Measurements from ENCODE around the gene TSPAN9. TPM values are rescaled to one million over a fixed set of nuclear protein-coding genes. Genes with fewer than 3 reads are reported as not detected.

The TSPAN9 gene
- total RNA-seq, 4 donors from 2014 or later: 15.7 to 32.6 (median 26.2) TPM

GRCh38 chr12:3164454-3165077, 87.4 kb downstream of the TSPAN9 start:
- DNase-seq (ENCODE audit: low spot score in 2 of 2): no peak

GRCh38 chr12:3165078-3165980, 88.2 kb downstream of the TSPAN9 start:
- Histone ChIP-seq H3K27ac (no peak overlapping the region), H3K36me3 (no peaks in the 10 kb centered on the region), H3K4me1 (peaks cover 0 to 15% (median 0%) of the 10 kb centered on the region in 4 donors), H3K4me3 (no peak overlapping the region), H3K9me3 (no peaks in the 10 kb centered on the region), H3K27me3 (no peaks in the 10 kb centered on the region)
- DNase-seq (ENCODE audit: low spot score in 2 of 2): no peak
- no peak for TF ChIP-seq EP300 (IDR thresholded peaks at IDR 0.05)
- TF ChIP-seq, protein P1, sequence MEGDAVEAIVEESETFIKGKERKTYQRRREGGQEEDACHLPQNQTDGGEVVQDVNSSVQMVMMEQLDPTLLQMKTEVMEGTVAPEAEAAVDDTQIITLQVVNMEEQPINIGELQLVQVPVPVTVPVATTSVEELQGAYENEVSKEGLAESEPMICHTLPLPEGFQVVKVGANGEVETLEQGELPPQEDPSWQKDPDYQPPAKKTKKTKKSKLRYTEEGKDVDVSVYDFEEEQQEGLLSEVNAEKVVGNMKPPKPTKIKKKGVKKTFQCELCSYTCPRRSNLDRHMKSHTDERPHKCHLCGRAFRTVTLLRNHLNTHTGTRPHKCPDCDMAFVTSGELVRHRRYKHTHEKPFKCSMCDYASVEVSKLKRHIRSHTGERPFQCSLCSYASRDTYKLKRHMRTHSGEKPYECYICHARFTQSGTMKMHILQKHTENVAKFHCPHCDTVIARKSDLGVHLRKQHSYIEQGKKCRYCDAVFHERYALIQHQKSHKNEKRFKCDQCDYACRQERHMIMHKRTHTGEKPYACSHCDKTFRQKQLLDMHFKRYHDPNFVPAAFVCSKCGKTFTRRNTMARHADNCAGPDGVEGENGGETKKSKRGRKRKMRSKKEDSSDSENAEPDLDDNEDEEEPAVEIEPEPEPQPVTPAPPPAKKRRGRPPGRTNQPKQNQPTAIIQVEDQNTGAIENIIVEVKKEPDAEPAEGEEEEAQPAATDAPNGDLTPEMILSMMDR (IDR thresholded peaks at IDR 0.05): no peak
- TF ChIP-seq POLR2A (IDR thresholded peaks at IDR 0.05): no peak
- WGBS, 2 donors: 85 to 88% methylated on average over 22 of the region's 22 CpGs

More at GRCh38 chr12:3164454-3165077, 87.4 kb downstream of the TSPAN9 start:
- Histone ChIP-seq H3K4me1 (peaks cover 0 to 15% (median under 1%) of the 10 kb centered on the region in 4 donors), H3K27me3 (no peaks in the 10 kb centered on the region), H3K4me3 (no peak overlapping the region), H3K9me3 (no peaks in the 10 kb centered on the region), H3K27ac (no peak overlapping the region), H3K36me3 (no peaks in the 10 kb centered on the region)
- 68 to 71% methylated on average over 11 of the region's 11 CpGs for WGBS, 2 donors
- TF ChIP-seq POLR2A (IDR thresholded peaks at IDR 0.05) (no peak), EP300 (IDR thresholded peaks at IDR 0.05) (no peak)
- TF ChIP-seq, protein P1 (IDR thresholded peaks at IDR 0.05): no peak

DNA sequence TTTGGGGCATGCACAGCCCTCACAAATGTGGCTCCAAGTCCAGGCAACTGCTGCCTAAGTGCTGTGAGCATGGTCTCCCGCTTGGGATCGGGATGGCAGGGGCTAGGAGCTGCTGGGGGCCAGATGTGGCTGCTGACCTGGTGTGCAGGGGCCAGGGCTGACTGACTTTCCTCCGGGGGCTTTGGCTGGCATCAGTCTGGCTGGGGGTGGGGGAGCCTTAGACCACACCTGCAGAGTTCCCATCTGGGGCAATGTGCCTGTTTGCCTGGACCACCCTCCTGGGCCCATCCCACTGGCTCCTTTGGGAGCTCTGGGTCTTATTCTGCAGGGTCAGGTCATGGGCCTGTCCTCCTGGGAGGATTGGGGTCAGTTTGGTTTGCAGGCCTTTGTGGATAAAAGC, 90.5 kb downstream of the TSPAN9 start:
- Histone ChIP-seq H3K27ac (no peak overlapping the region), H3K36me3 (no peaks in the 10 kb centered on the region), H3K27me3 (no peaks in the 10 kb centered on the region), H3K4me3 (no peak overlapping the region), H3K9me3 (no peaks in the 10 kb centered on the region), H3K4me1 (peaks cover 0 to 15% (median 0%) of the 10 kb centered on the region in 4 donors)
- DNase-seq (ENCODE audit: low spot score in 2 of 2): no peak
- 88% methylated on average over 3 of the region's 3 CpGs; no CpG with 5 or more reads in 1 of the 2 donors for WGBS, 2 donors
- TF ChIP-seq EP300 (IDR thresholded peaks at IDR 0.05) (no peak), POLR2A (IDR thresholded peaks at IDR 0.05) (no peak)
- TF ChIP-seq, protein P1 (IDR thresholded peaks at IDR 0.05): no peak

GRCh38 chr12:3168223-3169221, 91.3 kb downstream of the TSPAN9 start:
- H3K9me3 ChIP-seq: no peaks in the 10 kb centered on the region
- TF ChIP-seq, protein P1 (IDR thresholded peaks at IDR 0.05): no peak
- no peak for TF ChIP-seq POLR2A (IDR thresholded peaks at IDR 0.05)
- TF ChIP-seq EP300 (IDR thresholded peaks at IDR 0.05): no peak
- 60 to 61% methylated on average over 22 of the region's 22 CpGs for WGBS, 2 donors
- no peak for DNase-seq (ENCODE audit: low spot score in 2 of 2)
- no peaks in the 10 kb centered on the region for H3K36me3 ChIP-seq
- no peak overlapping the region for H3K27ac ChIP-seq
- H3K4me3 ChIP-seq: no peak overlapping the region
- H3K4me1 ChIP-seq: peaks cover 0 to 15% (median 0%) of the 10 kb centered on the region in 4 donors
- H3K27me3 ChIP-seq: no peaks in the 10 kb centered on the region

Data from tibial nerve (tissue), 4 donors.